ENCODE results near the gene CDC25A.
"Not testable (repeated sequence)": the region's sequence is repeated elsewhere in the genome, so short reads cannot be mapped to it uniquely, and the experiment has no call there.

Gene CDC25A

DNA sequence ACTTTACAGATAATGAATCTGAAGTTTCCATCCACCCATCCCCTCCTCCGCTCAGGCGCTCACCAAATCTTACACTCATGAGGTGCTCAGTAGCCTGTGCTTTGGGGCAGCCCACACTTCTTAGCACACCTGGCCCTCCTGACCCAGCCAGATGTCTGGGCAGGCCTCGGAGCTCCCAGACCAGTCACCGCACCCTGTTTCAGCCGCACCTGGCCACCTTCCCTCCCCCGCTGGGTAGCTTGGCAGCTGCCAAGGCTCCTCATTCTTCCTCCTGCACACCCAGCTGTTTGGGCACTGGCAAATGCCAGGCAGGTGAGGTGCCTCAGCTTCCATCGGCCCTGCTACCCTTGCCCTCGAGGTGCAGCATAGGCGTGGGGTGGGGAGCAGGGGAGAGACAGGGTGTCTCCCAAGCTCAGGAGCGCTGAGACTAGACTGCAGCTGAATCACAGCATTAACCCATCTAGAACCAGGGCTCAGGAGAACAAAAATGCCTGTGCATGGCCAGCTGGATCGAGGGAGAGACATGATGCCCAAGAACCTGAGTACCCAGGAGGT, 45.8 kb downstream of the CDC25A start:
- no peak for DNase-seq (ENCODE audit: low read depth in 1 of 2, low spot score in 1 of 2)

DNA sequence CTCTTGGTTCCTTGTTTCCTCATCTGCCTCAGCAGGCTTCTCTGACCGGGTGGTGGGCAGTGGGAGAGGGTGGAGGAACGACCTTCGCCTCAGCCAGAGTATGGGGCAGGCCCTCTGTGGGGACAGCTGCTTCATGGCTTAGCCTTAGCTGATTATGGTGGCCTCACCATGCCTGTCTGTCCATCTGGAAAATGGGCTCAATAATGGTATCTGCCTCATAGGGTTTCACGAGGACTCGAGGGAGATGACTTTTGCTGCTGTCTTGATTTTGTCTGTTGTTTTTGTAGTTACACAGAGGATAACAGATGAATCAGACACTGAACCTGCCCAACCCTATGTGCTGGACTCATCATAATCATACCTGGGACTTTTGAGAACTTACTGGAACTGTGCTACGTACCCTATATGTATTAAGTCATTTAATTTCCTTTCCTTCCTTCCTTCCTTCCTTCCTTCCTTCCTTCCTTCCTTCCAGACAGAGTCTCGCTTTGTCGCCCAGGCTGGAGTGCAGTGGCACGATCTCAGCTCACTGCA, 46.5 kb downstream of the CDC25A start:
- DNase-seq (ENCODE audit: low read depth in 1 of 2, low spot score in 1 of 2), result no peak

GRCh38 chr3:48140936-48141603, 47.1 kb downstream of the CDC25A start:
- DNase-seq (ENCODE audit: low read depth in 1 of 2, low spot score in 1 of 2), result no peak

DNA sequence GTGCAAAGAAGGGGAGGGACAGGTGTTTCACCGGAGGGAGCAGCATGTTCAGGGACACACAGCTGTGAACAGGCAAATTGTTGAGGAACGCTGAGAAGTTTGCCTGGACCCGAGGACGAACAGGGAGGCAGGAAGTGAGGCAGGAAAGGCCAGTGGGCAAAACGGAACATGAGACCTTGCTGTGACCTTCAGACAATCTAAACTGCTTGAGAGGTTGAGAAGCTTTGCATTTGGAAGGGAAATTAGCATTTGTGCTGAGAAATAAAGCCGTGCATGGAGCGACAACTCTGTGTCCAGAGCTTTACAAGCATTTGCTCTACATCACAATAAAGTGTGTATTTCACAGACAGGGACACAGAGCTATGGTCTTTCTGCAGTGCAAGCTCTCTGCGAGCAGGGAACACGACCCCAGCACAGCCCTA, 47.9 kb downstream of the CDC25A start:
- no peak for DNase-seq (ENCODE audit: low read depth in 1 of 2, low spot score in 1 of 2)

GRCh38 chr3:48137425-48137999, 50.7 kb downstream of the CDC25A start:
- no peak for DNase-seq (ENCODE audit: low read depth in 1 of 2, low spot score in 1 of 2)

- no peak for DNase-seq (ENCODE audit: low read depth in 1 of 2, low spot score in 1 of 2)
These were observed 52.4 kb downstream of the CDC25A start for GRCh38 chr3:48135552-48136495.

GRCh38 chr3:48130321-48130904, 57.8 kb downstream of the CDC25A start:
- DNase-seq (ENCODE audit: low read depth in 1 of 2, low spot score in 1 of 2), result no peak

DNA sequence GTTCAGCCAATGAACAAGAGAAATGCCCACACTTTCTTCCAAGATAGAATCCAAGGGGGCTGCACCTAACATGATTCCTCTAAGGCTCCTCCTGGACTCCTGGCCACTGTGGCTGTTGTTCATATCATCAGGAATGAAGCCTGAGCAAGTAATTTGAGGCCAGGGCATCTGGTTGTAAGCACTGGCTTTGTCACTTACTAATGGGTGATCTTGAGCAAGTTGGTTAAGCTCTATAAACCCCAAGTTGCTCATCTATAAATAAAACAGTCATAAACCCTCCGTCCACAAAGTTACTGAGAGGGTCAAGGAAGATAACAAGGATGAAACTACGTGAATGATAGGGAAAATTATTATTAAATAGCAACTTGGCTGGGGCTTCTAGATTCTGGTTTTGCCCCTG, 58.3 kb downstream of the CDC25A start:
- no peak for DNase-seq (ENCODE audit: low read depth in 1 of 2, low spot score in 1 of 2)

GRCh38 chr3:48128774-48129173, 59.4 kb downstream of the CDC25A start:
- no peak for DNase-seq (ENCODE audit: low read depth in 1 of 2, low spot score in 1 of 2)

DNA sequence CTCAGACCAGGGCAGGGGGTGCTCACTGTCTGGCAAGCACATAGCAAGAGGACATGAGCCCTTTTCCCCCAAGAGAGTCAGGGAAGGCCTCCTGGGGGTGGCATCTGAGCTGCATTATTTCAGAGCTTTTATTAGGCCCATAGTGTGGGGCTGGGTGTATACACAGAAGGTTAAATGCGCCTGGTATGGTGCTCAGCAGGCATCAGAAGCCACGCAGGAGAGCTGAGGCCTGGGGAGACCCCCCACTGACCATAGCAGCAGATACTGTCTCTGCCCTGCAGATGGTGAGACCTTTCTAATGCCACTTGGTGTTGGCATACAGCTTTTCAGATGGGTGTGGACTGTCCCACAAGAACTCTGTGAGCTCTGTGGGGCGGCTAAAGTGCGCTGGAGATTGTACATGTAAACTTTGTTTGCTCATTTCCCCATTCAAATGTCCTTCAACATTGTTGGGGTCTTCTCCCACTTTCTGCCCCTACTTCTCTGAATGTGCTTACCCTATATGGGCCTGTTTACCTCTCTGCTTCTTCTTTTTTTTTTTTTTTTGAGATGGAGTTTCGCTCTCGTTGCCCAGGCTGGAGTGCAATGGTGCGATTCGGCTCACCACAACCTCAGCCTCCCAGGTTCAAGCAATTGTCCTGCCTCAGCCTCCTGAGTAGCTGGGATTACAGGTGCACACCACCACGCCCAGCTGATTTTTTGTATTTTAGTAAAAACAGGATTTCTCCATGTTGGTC, 62.2 kb downstream of the CDC25A start:
- DNase-seq (ENCODE audit: low read depth in 1 of 2, low spot score in 1 of 2), result no peak

- no peak for DNase-seq (ENCODE audit: low read depth in 1 of 2, low spot score in 1 of 2)
These were observed 63.1 kb downstream of the CDC25A start for GRCh38 chr3:48125013-48125705.

DNA sequence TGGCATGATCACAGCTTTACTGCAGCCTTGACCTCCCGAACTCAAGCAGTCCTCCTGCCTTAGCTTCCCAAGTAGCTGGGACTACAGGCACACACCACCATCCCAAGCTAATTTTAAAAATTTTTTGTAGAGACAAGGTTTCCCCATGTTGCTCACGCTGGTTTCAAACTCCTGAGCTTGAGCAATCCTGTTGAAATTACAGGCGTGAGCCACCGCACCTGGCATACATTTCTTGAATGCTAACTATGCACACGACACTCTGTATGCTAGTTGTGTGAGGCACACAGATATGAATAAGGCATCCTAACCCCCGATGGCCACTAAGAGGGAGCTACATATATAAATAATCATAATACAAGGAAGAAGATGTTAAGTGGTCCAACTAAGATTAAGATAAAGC, 64.9 kb downstream of the CDC25A start:
- DNase-seq (ENCODE audit: low read depth in 1 of 2, low spot score in 1 of 2), result no peak

DNA sequence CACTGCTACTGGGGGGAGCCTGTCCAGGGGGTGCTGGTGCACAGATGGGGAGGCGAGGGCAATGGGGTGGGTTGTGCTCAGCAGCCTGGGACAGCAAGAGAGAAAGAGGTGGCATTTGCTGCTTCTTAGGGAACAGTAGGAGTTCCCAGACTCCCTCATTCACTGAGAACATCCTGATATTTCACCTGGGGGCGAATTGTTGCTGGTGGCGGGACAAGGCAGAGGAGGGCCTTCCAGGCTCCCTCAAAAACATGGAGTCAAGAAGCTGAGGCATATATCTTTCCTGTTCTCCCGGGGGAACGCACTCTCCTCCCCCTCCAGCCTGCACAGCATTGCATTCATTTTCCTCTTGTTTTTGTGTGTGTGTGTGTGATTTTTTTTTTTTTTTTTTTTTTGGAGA, 65.7 kb downstream of the CDC25A start:
- no peak for DNase-seq (ENCODE audit: low read depth in 1 of 2, low spot score in 1 of 2)

- DNase-seq (ENCODE audit: low read depth in 1 of 2, low spot score in 1 of 2), result no peak
These were observed 68.0 kb downstream of the CDC25A start for GRCh38 chr3:48120223-48120622.

DNA sequence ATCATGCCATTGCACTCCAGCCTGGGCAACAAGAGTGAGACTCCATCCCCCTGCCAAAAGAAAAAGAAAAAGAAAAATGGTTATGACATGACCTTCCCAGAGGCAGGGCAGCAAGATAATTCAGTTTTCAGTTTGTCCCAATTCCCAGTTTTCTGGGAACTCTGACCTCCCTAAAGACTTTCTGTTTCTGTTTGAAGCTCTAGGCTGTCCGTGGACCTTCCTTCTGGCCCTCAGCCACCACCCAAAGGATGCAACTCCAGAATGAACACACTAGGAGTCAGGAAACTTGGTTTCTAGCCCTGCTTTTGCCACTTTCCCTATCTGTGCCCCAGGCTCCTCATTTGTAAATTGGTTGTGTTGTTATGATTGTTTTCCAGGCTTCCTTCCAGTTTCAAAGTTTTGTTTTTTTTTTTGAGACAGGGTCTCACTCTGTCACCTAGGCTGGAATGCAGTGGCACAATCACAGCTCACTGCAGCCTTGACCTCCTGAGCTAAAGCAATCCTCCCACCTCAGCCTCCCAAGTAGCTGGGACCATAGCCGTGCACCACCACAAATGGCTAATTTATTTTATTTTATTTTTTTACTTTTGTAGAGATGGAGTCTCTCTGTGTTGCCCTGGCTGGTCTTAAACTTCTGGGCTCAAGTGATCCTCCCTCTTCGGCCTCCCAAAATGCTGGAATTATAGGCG, 68.6 kb downstream of the CDC25A start:
- DNase-seq (ENCODE audit: low read depth in 1 of 2, low spot score in 1 of 2), result no peak

- DNase-seq (ENCODE audit: low read depth in 1 of 2, low spot score in 1 of 2), result no peak
These were observed 69.3 kb downstream of the CDC25A start for GRCh38 chr3:48118928-48119327.

DNA sequence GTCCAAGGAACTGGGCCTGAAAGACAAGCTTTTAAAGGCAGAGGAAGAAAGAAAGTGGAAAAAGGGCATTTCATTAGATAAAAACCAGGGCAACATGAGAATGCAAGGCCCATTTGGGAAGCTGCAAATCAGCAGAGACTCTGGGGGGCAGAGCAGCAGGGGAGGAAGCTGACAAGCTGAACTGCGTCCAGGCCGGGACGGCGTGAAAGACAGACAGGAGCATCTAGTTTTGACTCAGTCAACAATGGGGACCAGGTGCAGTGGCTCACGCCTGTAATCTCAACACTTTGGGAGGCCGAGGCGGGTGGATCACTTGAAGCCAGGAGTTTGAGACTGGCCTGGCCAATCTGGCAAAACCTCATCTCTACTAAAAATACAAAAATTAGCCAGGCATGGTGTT, 69.9 kb downstream of the CDC25A start:
- no peak for DNase-seq (ENCODE audit: low read depth in 1 of 2, low spot score in 1 of 2)

- no peak for DNase-seq (ENCODE audit: low read depth in 1 of 2, low spot score in 1 of 2)
These were observed 75.4 kb downstream of the CDC25A start for GRCh38 chr3:48112813-48113212.

GRCh38 chr3:48112108-48112791, 76.0 kb downstream of the CDC25A start:
- not testable (repeated sequence) for DNase-seq (ENCODE audit: low read depth in 1 of 2, low spot score in 1 of 2)
